DMS79 treated with DMSO at 0.1 percent for 48 hours (cell line): ENCODE data around the gene ATP2C2.
"Not testable (repeated sequence)": the region's sequence is repeated elsewhere in the genome, so short reads cannot be mapped to it uniquely, and the experiment has no call there.

Experiments used
- DNase-seq: peaks from one replicate; lab custom pipeline; 2025; lab: John Stamatoyannopoulos, UW

ATP2C2 gene

GRCh38 chr16:84421081-84421937, 53.0 kb downstream of the ATP2C2 start:
- no peak for DNase-seq

GRCh38 chr16:84421938-84422220, 53.5 kb downstream of the ATP2C2 start:
- no peak for DNase-seq

- DNase-seq, result no peak
Measured at GRCh38 chr16:84423416-84423837, 55.1 kb downstream of the ATP2C2 start.

- no peak for DNase-seq
Measured at GRCh38 chr16:84425696-84426095, 57.4 kb downstream of the ATP2C2 start.

GRCh38 chr16:84426804-84427203, 58.5 kb downstream of the ATP2C2 start:
- no peak for DNase-seq

GRCh38 chr16:84427553-84427952, 59.2 kb downstream of the ATP2C2 start:
- DNase-seq, result no peak

- no peak for DNase-seq
Measured at GRCh38 chr16:84430860-84431259, 62.5 kb downstream of the ATP2C2 start.

- DNase-seq, result no peak
Measured at GRCh38 chr16:84434800-84435199, 66.5 kb downstream of the ATP2C2 start.

- DNase-seq, result no peak
Measured at GRCh38 chr16:84436196-84436595, 67.9 kb downstream of the ATP2C2 start.

- DNase-seq, result no peak
Measured at GRCh38 chr16:84438971-84439696, 70.8 kb downstream of the ATP2C2 start.

GRCh38 chr16:84442416-84443145, 74.2 kb downstream of the ATP2C2 start:
- no peak for DNase-seq

GRCh38 chr16:84443166-84443802, 74.9 kb downstream of the ATP2C2 start:
- DNase-seq, result no peak

- no peak for DNase-seq
Measured at GRCh38 chr16:84444476-84444875, 76.1 kb downstream of the ATP2C2 start.

- no peak for DNase-seq
Measured at GRCh38 chr16:84446084-84446483, 77.7 kb downstream of the ATP2C2 start.

- DNase-seq, result no peak
Measured at GRCh38 chr16:84446596-84447392, 78.5 kb downstream of the ATP2C2 start.

GRCh38 chr16:84448444-84448843, 80.1 kb downstream of the ATP2C2 start:
- DNase-seq, result no peak

- DNase-seq, result peak; percentile 6
Measured at GRCh38 chr16:84449156-84450140, 81.1 kb downstream of the ATP2C2 start.

GRCh38 chr16:84450176-84450865, 82.0 kb downstream of the ATP2C2 start:
- DNase-seq, result no peak

GRCh38 chr16:84451010-84451676, 82.8 kb downstream of the ATP2C2 start:
- not testable (repeated sequence) for DNase-seq
